CD8-positive, alpha-beta memory T cell (primary cell): ENCODE results near the gene OR2H2. TPM values are rescaled to one million over a fixed set of nuclear protein-coding genes. Genes with fewer than 3 reads are reported as not detected.

Experiments
- CTCF ChIA-PET: fragments of 350-600 bp; sonication (Branson Sonifier 250); formaldehyde crosslinking; loops from one replicate; lab custom pipeline; 2021; ENCODE audit warnings: antibody characterized with exemption; lab: Charles Lee
- POLR2A ChIA-PET: fragments of 350-600 bp; sonication (Branson Sonifier 250); formaldehyde crosslinking; loops from one replicate; lab custom pipeline; 2021; ENCODE audit warnings: antibody characterized with exemption; lab: Charles Lee
- DNase-seq, 5 donors: peaks; one replicate each; pipeline versions ENCODE4 v3.0.0 to v3.0.0-alpha.2; 2020 to 2022; ENCODE audit warnings: mixed read lengths in 1 of 5
- H3K27ac ChIP-seq: one replicate; pipeline ENCODE4 v1.7.0; 2013; ENCODE audit warnings: low read depth, mild to moderate bottlenecking, low read length, moderate library complexity
- H3K27me3 ChIP-seq: 2 replicates; pipeline ENCODE4 v1.7.0; 2013; ENCODE audit warnings: low read length, mild to moderate bottlenecking; ENCODE audit not compliant: insufficient read depth, poor library complexity, severe bottlenecking
- H3K36me3 ChIP-seq: 2 replicates; pipeline ENCODE4 v1.7.0; 2013; ENCODE audit warnings: mild to moderate bottlenecking, low read length, moderate library complexity; ENCODE audit not compliant: insufficient read depth
- H3K4me1 ChIP-seq: 2 replicates; pipeline ENCODE4 v1.7.0; 2013; ENCODE audit warnings: mild to moderate bottlenecking, low read length, moderate library complexity; ENCODE audit not compliant: insufficient read depth
- H3K4me3 ChIP-seq: 2 replicates; pipeline ENCODE4 v1.7.0; 2013; ENCODE audit warnings: mild to moderate bottlenecking, low read length
- H3K9me3 ChIP-seq: 2 replicates; pipeline ENCODE4 v1.7.0; 2013; ENCODE audit warnings: mild to moderate bottlenecking, low read length
- H3K27ac Mint-ChIP-seq, 8 donors: one replicate each; pipeline ENCODE4 v1.8.0; 2020 to 2021; ENCODE audit warnings: mixed read lengths in 8 of 8, mild to moderate bottlenecking in 6 of 8, inconsistent platforms in 3 of 8, moderate library complexity in 3 of 8
- H3K27me3 Mint-ChIP-seq, 2 donors: one replicate each; pipeline ENCODE4 v1.8.0; 2020 to 2021; ENCODE audit warnings: mixed read lengths in 2 of 2, mild to moderate bottlenecking in 1 of 2, moderate library complexity in 1 of 2
- H3K36me3 Mint-ChIP-seq, 3 donors: one replicate each; pipeline ENCODE4 v1.8.0; 2020 to 2021; ENCODE audit warnings: mixed read lengths in 3 of 3, inconsistent platforms in 1 of 3, mild to moderate bottlenecking in 1 of 3
- H3K4me1 Mint-ChIP-seq, 3 donors: one replicate each; pipeline ENCODE4 v1.8.0; 2020 to 2021; ENCODE audit warnings: mixed read lengths in 3 of 3, inconsistent platforms in 1 of 3, mild to moderate bottlenecking in 1 of 3
- H3K4me3 Mint-ChIP-seq, 7 donors: one replicate each; pipeline ENCODE4 v1.8.0; 2020 to 2021; ENCODE audit warnings: mixed read lengths in 7 of 7, mild to moderate bottlenecking in 6 of 7, moderate library complexity in 4 of 7, inconsistent platforms in 2 of 7
- H3K9me3 Mint-ChIP-seq, 5 donors: one replicate each; pipeline ENCODE4 v1.8.0; 2020 to 2022; ENCODE audit warnings: mixed read lengths in 5 of 5, mild to moderate bottlenecking in 3 of 5, moderate library complexity in 2 of 5, inconsistent platforms in 1 of 5
- polyA plus RNA-seq: library from polyadenylated mRNA; unstranded; fragments of 300-500 nt; fragmentation: Illumina TruSeq; gene quantifications from one replicate; pipeline ENCODE4 v1.2.3, GENCODE V29; 2021
- total RNA-seq, 2 experiments: library from RNA; stranded (reverse); gene quantifications; one replicate each; pipeline ENCODE4 v1.2.3, GENCODE V29; 2021

OR2H2 gene
- total and polyA plus RNA-seq, 3 experiments from 2014 or later: not detected

DNA sequence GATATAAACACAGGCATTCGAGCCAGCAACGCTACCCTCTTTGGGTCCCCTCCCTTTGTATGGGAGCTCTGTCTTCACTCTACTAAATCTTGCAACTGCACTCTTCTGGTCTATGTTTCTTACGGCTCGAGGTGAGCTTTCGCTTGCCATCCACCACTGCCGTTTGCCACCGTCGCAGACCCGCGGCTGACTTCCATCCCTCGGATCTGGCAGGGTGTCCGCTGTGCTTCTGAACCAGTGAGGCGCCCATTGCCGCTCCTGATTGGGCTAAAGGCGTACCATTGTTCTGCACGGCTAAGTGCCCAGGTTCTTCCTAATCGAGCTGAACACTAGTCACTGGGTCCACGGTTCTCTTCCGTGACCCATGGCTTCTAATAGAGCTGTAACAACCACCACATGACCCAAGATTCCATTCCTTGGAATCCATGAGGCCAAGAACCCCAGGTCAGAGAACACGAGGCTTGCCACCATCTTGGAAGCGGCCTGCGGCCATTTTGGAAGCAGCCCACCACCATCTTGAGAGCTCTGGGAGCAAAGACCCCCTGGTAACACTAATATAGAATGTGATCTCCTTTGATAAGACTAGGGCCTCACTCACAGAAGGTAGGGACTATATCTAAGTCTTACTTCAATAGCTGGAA lies 26.4 kb upstream of the OR2H2 start:
- Mint-ChIP-seq H3K9me3 (peaks cover 0 to 1% (median 0%) of the 10 kb centered on the region in 5 donors), H3K4me1 (peaks cover 5 to 11% (median 10%) of the 10 kb centered on the region in 3 donors), H3K4me3 (no peak overlapping the region), H3K27ac (no peak overlapping the region), H3K27me3 (peaks cover 54 to 89% of the 10 kb centered on the region in 2 donors), H3K36me3 (no peaks in the 10 kb centered on the region)
- H3K27me3 ChIP-seq: peaks cover 10% of the 10 kb centered on the region
- ChIA-PET POLR2A (no interaction called here), CTCF (no interaction called here)
- no peaks in the 10 kb centered on the region for H3K36me3 ChIP-seq
- no peak overlapping the region for H3K4me3 ChIP-seq
- peaks cover 5% of the 10 kb centered on the region for H3K4me1 ChIP-seq
- no peak overlapping the region for H3K27ac ChIP-seq
- no peak for DNase-seq
- no peaks in the 10 kb centered on the region for H3K9me3 ChIP-seq

DNA sequence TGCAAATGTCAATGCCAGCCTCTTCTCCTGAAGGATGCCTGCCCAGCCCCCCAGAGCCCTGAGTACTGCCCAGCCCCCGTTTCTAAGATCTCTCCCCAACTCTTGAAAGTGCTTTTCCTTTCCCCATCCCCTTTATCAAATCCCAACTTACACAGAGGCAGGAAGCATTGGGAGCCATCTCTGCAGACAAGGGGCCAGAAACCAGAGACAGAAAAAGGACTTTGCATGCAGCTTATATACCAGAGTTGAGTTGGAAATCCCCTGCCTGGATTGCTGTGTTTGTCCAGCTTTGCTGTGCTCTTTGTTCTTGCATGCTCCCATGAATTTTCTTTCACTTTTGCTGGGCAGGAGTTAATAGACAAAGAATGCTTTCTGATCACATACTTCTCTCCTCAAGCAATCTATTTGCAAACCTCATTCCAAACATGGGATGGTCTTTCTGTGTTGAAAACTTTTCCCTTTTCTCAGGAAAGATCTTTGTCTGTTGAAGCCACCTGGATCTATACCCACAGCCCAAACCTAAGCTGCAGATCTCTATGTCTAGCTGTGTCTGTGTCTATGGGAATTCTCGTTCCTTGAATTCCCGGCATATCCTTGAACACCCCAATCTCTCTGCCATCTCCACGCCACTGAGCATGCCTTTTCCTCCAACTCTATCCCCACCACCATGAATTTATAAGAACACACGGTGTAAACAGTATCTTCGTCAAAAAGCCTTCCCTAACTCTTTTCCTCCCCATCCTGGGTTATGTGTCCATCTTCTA lies 25.2 kb upstream of the OR2H2 start, which contains the start of gene UBD:
Gene UBD, minus strand, starts transcription at position 209 of the 764 bp plus-strand sequence. Its CDS starts 31 bp downstream, at position 178.
- H3K4me3 Mint-ChIP-seq: no peak within 1 kb of the TSS
- no peaks in the 10 kb centered on the region for H3K36me3 Mint-ChIP-seq
- peaks cover 47 to 79% of the 10 kb centered on the region in 2 donors for H3K27me3 Mint-ChIP-seq
- Histone ChIP-seq H3K27ac (no peak within 1 kb of the TSS), H3K36me3 (no peaks in the 10 kb centered on the region), H3K4me1 (no peaks in the 10 kb centered on the region), H3K27me3 (no peaks in the 10 kb centered on the region), H3K9me3 (no peaks in the 10 kb centered on the region), H3K4me3 (no peak within 1 kb of the TSS)
- ChIA-PET CTCF (no interaction called here), POLR2A (no interaction called here)
- peaks cover 0 to 4% (median 3%) of the 10 kb centered on the region in 3 donors for H3K4me1 Mint-ChIP-seq
- no peaks in the 10 kb centered on the region for H3K9me3 Mint-ChIP-seq
- peak within 1 kb of the TSS in 1 of 8 donors; percentile 16 for H3K27ac Mint-ChIP-seq
- DNase-seq: no peak

DNA sequence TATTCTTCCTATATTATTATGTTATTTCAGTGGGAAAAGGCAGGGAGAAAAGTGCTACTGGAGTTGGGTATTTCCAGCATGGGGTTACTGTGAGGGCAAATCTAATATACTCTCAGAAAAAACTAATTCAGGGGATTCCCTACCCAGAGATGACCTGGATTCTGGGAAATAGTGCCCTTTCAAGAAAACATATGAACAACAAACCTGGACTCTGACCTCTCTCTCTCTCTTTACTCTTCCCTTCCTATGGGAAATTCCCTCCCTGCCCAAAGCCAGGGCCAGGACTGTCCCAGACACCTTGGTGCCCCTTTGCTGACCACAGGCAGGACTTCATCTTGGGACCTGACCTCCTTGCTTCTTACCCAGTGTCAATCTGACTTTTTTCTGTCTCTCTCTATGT lies 23.8 kb upstream of the OR2H2 start:
- H3K9me3 Mint-ChIP-seq: no peaks in the 10 kb centered on the region
- Histone ChIP-seq H3K4me1 (no peaks in the 10 kb centered on the region), H3K4me3 (no peak overlapping the region), H3K27ac (no peak overlapping the region), H3K9me3 (no peaks in the 10 kb centered on the region), H3K36me3 (no peaks in the 10 kb centered on the region), H3K27me3 (no peaks in the 10 kb centered on the region)
- no peaks in the 10 kb centered on the region for H3K36me3 Mint-ChIP-seq
- POLR2A ChIA-PET: no interaction called here
- H3K27ac Mint-ChIP-seq: no peak overlapping the region
- CTCF ChIA-PET: no interaction called here
- peaks cover 38 to 74% of the 10 kb centered on the region in 2 donors for H3K27me3 Mint-ChIP-seq
- no peak overlapping the region for H3K4me3 Mint-ChIP-seq
- DNase-seq: no peak
- H3K4me1 Mint-ChIP-seq: peaks cover 0 to 4% (median 3%) of the 10 kb centered on the region in 3 donors

DNA sequence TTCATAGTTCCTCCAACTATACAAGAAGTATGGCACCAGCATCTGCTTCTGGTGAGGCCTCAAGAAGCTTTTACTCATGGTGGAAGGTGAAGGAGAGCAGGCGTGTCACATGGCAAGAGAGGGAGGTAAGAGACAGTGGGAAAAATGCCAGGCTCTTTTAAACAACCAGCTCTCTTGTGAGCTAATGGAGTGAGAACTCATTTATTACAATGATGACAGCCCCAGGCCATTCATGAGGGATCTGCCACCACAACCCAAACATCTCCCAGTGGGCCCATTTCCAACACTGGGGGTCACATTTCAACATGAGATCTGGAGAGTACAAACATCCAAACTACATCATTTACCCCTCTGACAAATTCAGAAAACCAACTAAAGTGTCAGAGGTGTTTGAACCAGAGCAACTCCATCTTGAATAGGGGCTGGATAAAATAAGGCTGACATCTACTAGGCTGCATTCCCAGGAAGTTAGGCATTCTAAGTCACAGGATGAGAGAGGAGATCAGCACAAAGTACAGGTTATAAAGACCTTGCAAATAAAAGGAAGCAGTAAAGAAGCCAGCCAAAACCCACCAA lies 23.2 kb upstream of the OR2H2 start:
- H3K36me3 ChIP-seq: no peaks in the 10 kb centered on the region
- POLR2A ChIA-PET: no interaction called here
- H3K9me3 ChIP-seq: no peaks in the 10 kb centered on the region
- Mint-ChIP-seq H3K27me3 (peaks cover 32 to 72% of the 10 kb centered on the region in 2 donors), H3K36me3 (no peaks in the 10 kb centered on the region), H3K4me3 (no peak overlapping the region), H3K27ac (no peak overlapping the region), H3K4me1 (peaks cover 0 to 4% (median 3%) of the 10 kb centered on the region in 3 donors), H3K9me3 (no peaks in the 10 kb centered on the region)
- H3K27me3 ChIP-seq: no peaks in the 10 kb centered on the region
- CTCF ChIA-PET: no interaction called here
- H3K27ac ChIP-seq: no peak overlapping the region
- H3K4me3 ChIP-seq: no peak overlapping the region
- DNase-seq: no peak
- H3K4me1 ChIP-seq: no peaks in the 10 kb centered on the region

DNA sequence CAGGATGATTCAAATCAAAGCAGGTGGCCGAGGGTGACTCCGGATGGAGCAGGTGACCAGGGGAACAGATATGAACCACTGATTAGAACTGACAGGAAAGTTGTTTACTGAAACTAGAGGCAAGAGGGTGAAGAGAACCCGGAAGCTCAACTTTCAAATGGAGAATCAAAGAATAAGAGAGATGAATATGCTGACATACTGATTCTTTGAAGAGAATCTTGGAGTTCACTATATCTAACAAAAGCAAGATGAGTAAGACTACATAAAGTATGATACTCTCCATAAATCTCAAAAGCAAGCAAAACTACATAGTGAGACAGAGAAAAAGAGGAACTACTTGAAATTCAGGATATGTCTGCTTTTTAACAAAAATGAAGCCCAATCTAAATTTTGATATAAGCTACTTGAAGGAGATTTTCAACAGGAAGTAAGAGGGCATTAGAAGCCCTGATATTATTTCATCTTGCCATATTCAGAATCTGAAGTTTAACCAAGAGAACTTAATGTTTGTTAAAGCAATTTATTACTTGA lies 21.4 kb upstream of the OR2H2 start:
- no peaks in the 10 kb centered on the region for H3K36me3 Mint-ChIP-seq
- no peaks in the 10 kb centered on the region for H3K9me3 ChIP-seq
- H3K27ac Mint-ChIP-seq: no peak overlapping the region
- CTCF ChIA-PET: interaction anchor here (1.6 kb wide), 1 partner anchor 14 kb away, joined by 3 read pairs; a partner anchor contains a TSS
- no peaks in the 10 kb centered on the region for H3K9me3 Mint-ChIP-seq
- no peak overlapping the region for H3K4me3 ChIP-seq
- H3K27me3 Mint-ChIP-seq: peaks cover 30 to 72% of the 10 kb centered on the region in 2 donors
- no peak overlapping the region for H3K4me3 Mint-ChIP-seq
- no peaks in the 10 kb centered on the region for H3K36me3 ChIP-seq
- H3K4me1 ChIP-seq: no peaks in the 10 kb centered on the region
- peaks cover 0 to 4% (median 3%) of the 10 kb centered on the region in 3 donors for H3K4me1 Mint-ChIP-seq
- no peaks in the 10 kb centered on the region for H3K27me3 ChIP-seq
- POLR2A ChIA-PET: no interaction called here
- DNase-seq: no peak
- H3K27ac ChIP-seq: no peak overlapping the region

DNA sequence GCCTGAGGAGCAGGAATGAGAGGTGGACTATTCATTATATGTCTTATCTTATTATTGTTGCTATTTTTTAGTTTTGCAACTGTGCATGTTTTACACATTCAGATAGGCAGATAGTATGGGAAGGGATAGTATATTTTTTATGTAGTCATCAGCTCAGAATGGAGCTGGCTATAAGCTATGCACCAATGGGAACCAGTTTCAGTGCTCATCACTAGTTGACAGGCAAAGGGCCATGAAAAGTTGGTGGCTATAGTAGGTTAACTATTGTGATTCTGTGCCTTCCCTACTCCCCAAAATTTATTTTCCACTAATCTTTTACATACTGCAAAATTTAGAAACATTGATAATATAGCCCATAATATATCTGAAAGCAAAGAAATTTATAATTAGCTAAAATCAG lies 20.0 kb upstream of the OR2H2 start:
- H3K4me3 Mint-ChIP-seq: no peak overlapping the region
- H3K4me3 ChIP-seq: no peak overlapping the region
- H3K27ac Mint-ChIP-seq: no peak overlapping the region
- no peak for DNase-seq
- H3K36me3 Mint-ChIP-seq: no peaks in the 10 kb centered on the region
- CTCF ChIA-PET: no interaction called here
- no peaks in the 10 kb centered on the region for H3K27me3 ChIP-seq
- H3K27me3 Mint-ChIP-seq: peaks cover 30 to 65% of the 10 kb centered on the region in 2 donors
- peaks cover 0 to 4% (median 3%) of the 10 kb centered on the region in 3 donors for H3K4me1 Mint-ChIP-seq
- no peak overlapping the region for H3K27ac ChIP-seq
- no peaks in the 10 kb centered on the region for H3K4me1 ChIP-seq
- H3K36me3 ChIP-seq: no peaks in the 10 kb centered on the region
- POLR2A ChIA-PET: no interaction called here
- H3K9me3 ChIP-seq: no peaks in the 10 kb centered on the region
- H3K9me3 Mint-ChIP-seq: no peaks in the 10 kb centered on the region

DNA sequence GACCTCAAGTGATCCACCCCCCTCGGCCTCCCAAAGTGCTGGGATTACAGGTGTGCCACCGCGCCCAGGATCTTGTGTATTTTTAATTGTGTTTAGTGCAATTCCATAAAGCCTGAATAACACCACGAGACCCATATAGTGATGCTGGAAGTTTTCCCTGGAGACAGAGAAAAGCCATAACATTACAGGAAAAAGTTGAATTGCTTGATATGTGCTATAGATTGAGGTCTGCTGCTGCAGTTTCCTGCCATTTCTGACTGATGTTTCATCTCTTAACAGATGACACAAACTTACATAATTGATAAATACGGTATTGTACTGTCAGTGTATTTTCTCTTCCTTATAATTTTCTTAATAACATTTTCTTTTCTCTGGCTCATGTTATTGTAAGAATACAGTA lies 18.1 kb upstream of the OR2H2 start:
- H3K4me3 Mint-ChIP-seq: no peak overlapping the region
- no peak overlapping the region for H3K27ac Mint-ChIP-seq
- no peaks in the 10 kb centered on the region for H3K36me3 ChIP-seq
- H3K27me3 Mint-ChIP-seq: peaks cover 32 to 59% of the 10 kb centered on the region in 2 donors
- H3K27ac ChIP-seq: no peak overlapping the region
- no peaks in the 10 kb centered on the region for H3K36me3 Mint-ChIP-seq
- H3K4me3 ChIP-seq: no peak overlapping the region
- no peak for DNase-seq
- ChIA-PET CTCF (no interaction called here), POLR2A (no interaction called here)
- no peaks in the 10 kb centered on the region for H3K9me3 Mint-ChIP-seq
- no peaks in the 10 kb centered on the region for H3K4me1 ChIP-seq
- H3K27me3 ChIP-seq: peaks cover 3% of the 10 kb centered on the region
- no peaks in the 10 kb centered on the region for H3K9me3 ChIP-seq
- H3K4me1 Mint-ChIP-seq: peaks cover 0 to 4% (median 3%) of the 10 kb centered on the region in 3 donors

DNA sequence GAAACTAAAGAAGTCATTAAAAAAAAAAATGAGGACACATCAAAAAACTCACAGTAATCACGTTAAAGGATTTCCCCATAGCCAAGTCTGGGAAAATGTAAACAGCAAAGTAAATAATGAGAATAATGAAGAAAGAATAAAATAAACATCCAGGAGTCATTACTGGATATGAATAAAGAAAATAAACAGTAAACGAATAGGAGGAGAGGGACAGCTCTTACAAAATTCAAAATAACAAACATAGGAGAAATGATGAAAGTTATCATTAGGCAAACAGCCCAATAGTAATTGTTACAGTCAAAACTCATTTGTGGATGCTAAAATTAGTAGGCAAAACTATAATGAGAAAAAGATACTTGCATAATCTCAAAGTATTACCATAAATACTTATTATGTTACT lies 17.4 kb upstream of the OR2H2 start:
- Mint-ChIP-seq H3K27ac (no peak overlapping the region), H3K4me1 (peaks cover 0 to 4% (median 3%) of the 10 kb centered on the region in 3 donors), H3K36me3 (no peaks in the 10 kb centered on the region), H3K9me3 (no peaks in the 10 kb centered on the region), H3K27me3 (peaks cover 31 to 58% of the 10 kb centered on the region in 2 donors), H3K4me3 (no peak overlapping the region)
- no peak overlapping the region for H3K27ac ChIP-seq
- DNase-seq: no peak
- no peak overlapping the region for H3K4me3 ChIP-seq
- H3K9me3 ChIP-seq: no peaks in the 10 kb centered on the region
- CTCF ChIA-PET: no interaction called here
- peaks cover 3% of the 10 kb centered on the region for H3K27me3 ChIP-seq
- no peaks in the 10 kb centered on the region for H3K4me1 ChIP-seq
- H3K36me3 ChIP-seq: no peaks in the 10 kb centered on the region
- POLR2A ChIA-PET: no interaction called here
